HL-60 (cell line): ENCODE results near the gene CNOT10.

Experiments
- POLR2AphosphoS5 ChIP-seq: IDR thresholded peaks from 2 replicates; pipeline ENCODE4 v1.6.1; 2012; ENCODE audit warnings: low read depth
- TF ChIP-seq, protein P1 (sequence below): IDR thresholded peaks from one replicate; pipeline ENCODE4 v1.5.1; 2011; ENCODE audit warnings: low read length, control low read depth, inconsistent platforms; ENCODE audit not compliant: insufficient read depth

- TF ChIP-seq, protein P1, sequence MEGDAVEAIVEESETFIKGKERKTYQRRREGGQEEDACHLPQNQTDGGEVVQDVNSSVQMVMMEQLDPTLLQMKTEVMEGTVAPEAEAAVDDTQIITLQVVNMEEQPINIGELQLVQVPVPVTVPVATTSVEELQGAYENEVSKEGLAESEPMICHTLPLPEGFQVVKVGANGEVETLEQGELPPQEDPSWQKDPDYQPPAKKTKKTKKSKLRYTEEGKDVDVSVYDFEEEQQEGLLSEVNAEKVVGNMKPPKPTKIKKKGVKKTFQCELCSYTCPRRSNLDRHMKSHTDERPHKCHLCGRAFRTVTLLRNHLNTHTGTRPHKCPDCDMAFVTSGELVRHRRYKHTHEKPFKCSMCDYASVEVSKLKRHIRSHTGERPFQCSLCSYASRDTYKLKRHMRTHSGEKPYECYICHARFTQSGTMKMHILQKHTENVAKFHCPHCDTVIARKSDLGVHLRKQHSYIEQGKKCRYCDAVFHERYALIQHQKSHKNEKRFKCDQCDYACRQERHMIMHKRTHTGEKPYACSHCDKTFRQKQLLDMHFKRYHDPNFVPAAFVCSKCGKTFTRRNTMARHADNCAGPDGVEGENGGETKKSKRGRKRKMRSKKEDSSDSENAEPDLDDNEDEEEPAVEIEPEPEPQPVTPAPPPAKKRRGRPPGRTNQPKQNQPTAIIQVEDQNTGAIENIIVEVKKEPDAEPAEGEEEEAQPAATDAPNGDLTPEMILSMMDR = no peak
- no peak for TF ChIP-seq POLR2AphosphoS5
Observed at GRCh38 chr3:32698506-32698905, 13.5 kb downstream of the CNOT10 start.
